Peyer's patch (tissue), 4 donors: Measurements from ENCODE around the gene VAX1. TPM values are rescaled to one million over a fixed set of nuclear protein-coding genes. Genes with fewer than 3 reads are reported as not detected.
A peak's percentile ranks its signal among the peaks of the same experiment; 100 is the strongest.

Experiments used
- DNase-seq, 3 donors: peaks; one replicate each; pipeline ENCODE4 v3.0.0-alpha.2; 2017 to 2019
- H3K27ac ChIP-seq, 4 donors: fragments of 200-600 bp; sonication (generic); one replicate each; pipeline ENCODE4 v1.5.1; 2016 to 2019
- H3K27me3 ChIP-seq, 2 donors: fragments of 200-600 bp; sonication (generic); one replicate each; pipeline ENCODE4 v1.5.1; 2019
- H3K36me3 ChIP-seq, 3 donors: fragments of 200-600 bp; sonication (generic); one replicate each; pipeline ENCODE4 v1.5.1; 2016 to 2019
- H3K4me1 ChIP-seq, 4 donors: fragments of 200-600 bp; sonication (generic); one replicate each; pipeline ENCODE4 v1.5.1; 2016 to 2019
- H3K4me3 ChIP-seq, 4 donors: fragments of 200-600 bp; sonication (generic); 1 replicate in 3 of 4; 2 replicates in 1 of 4; pipeline ENCODE4 v1.5.1; 2016 to 2019; ENCODE audit warnings: mild to moderate bottlenecking in 1 of 4
- H3K9me3 ChIP-seq, 4 donors: fragments of 200-600 bp; sonication (generic); one replicate each; pipeline ENCODE4 v1.5.1; 2016 to 2019; ENCODE audit warnings: mild to moderate bottlenecking in 1 of 4
- CTCF ChIP-seq, 6 experiments: fragments of 450-650 bp in 4 of 6; fragments of 200-600 bp in 2 of 6; sonication (generic) in 1 of 6; IDR thresholded peaks; one replicate each; pipeline ENCODE4 v1.5.1; 2017 to 2019; ENCODE audit warnings: antibody characterized with exemption in 6 of 6, mild to moderate bottlenecking in 3 of 6, moderate library complexity in 1 of 6
- POLR2A ChIP-seq, 2 donors: fragments of 450-650 bp; IDR thresholded peaks; one replicate each; pipeline ENCODE4 v1.5.1; 2017; ENCODE audit warnings: antibody characterized with exemption in 2 of 2, mild to moderate bottlenecking in 2 of 2, moderate library complexity in 2 of 2
- total RNA-seq, 4 donors: library from RNA; depleted of rRNA; stranded (reverse); fragments of >200 nt; gene quantifications; one replicate each; pipeline ENCODE4 v1.1.0, GENCODE V29; 2016

Gene VAX1
- total RNA-seq, 4 donors from 2014 or later, result not detected

- peaks cover 0 to 63% of the 10 kb centered on the region in 2 donors for H3K27me3 ChIP-seq
These were observed 1.8 kb upstream of the VAX1 start for GRCh38 chr10:117139581-117140524.

GRCh38 chr10:117138838-117139580, 939 bp upstream of the VAX1 start:
- no peak for DNase-seq
- TF ChIP-seq POLR2A (IDR thresholded peaks at IDR 0.05), result no peak
- TF ChIP-seq CTCF (IDR thresholded peaks at IDR 0.05), result no peak
- Histone ChIP-seq H3K4me3 (no peak overlapping the region), H3K36me3 (no peaks in the 10 kb centered on the region), H3K27me3 (peaks cover 0 to 67% of the 10 kb centered on the region in 2 donors), H3K9me3 (peaks cover 0 to 7% (median 0%) of the 10 kb centered on the region in 4 donors), H3K27ac (no peak overlapping the region), H3K4me1 (peaks cover 0 to 23% (median 0%) of the 10 kb centered on the region in 4 donors)

More at GRCh38 chr10:117139581-117140524, 1.8 kb upstream of the VAX1 start:
- peaks cover 0 to 16% (median 0%) of the 10 kb centered on the region in 4 donors for H3K4me1 ChIP-seq
- TF ChIP-seq POLR2A (IDR thresholded peaks at IDR 0.05), result no peak
- TF ChIP-seq CTCF (IDR thresholded peaks at IDR 0.05), result no peak
- no peak overlapping the region for H3K27ac ChIP-seq
- H3K9me3 ChIP-seq, result peaks cover 0 to 7% (median 3%) of the 10 kb centered on the region in 4 donors
- no peak overlapping the region for H3K4me3 ChIP-seq
- DNase-seq, result no peak
- H3K36me3 ChIP-seq, result no peaks in the 10 kb centered on the region

- Histone ChIP-seq H3K4me1 (peaks cover 0 to 23% (median 0%) of the 10 kb centered on the region in 4 donors), H3K36me3 (no peaks in the 10 kb centered on the region), H3K27me3 (peaks cover 0 to 78% of the 10 kb centered on the region in 2 donors), H3K4me3 (peak overlapping the region in 2 of 4 donors; percentile 40 to 41), H3K27ac (no peak overlapping the region), H3K9me3 (peaks cover 0 to 7% (median 0%) of the 10 kb centered on the region in 4 donors)
- no peak for DNase-seq
- TF ChIP-seq CTCF (IDR thresholded peaks at IDR 0.05) (no peak), POLR2A (IDR thresholded peaks at IDR 0.05) (no peak)
These were observed 799 bp downstream of the VAX1 start for GRCh38 chr10:117137031-117137910.

- Histone ChIP-seq H3K27me3 (peaks cover 0 to 80% of the 10 kb centered on the region in 2 donors), H3K4me3 (peak overlapping the region in 2 of 4 donors; percentile 40 to 41), H3K27ac (no peak overlapping the region), H3K36me3 (no peaks in the 10 kb centered on the region), H3K9me3 (peaks cover 0 to 7% (median 0%) of the 10 kb centered on the region in 4 donors), H3K4me1 (peaks cover 0 to 29% (median 0%) of the 10 kb centered on the region in 4 donors)
- no peak for TF ChIP-seq POLR2A (IDR thresholded peaks at IDR 0.05)
- no peak for DNase-seq
These were observed 1.6 kb downstream of the VAX1 start for GRCh38 chr10:117136391-117136975.

- Histone ChIP-seq H3K4me3 (no peak overlapping the region), H3K36me3 (no peaks in the 10 kb centered on the region), H3K9me3 (peaks cover 0 to 4% (median 0%) of the 10 kb centered on the region in 4 donors), H3K4me1 (peaks cover 0 to 35% (median 0%) of the 10 kb centered on the region in 4 donors), H3K27me3 (peaks cover 0 to 80% of the 10 kb centered on the region in 2 donors), H3K27ac (no peak overlapping the region)
- no peak for TF ChIP-seq POLR2A (IDR thresholded peaks at IDR 0.05)
- TF ChIP-seq CTCF (IDR thresholded peaks at IDR 0.05), result no peak
- no peak for DNase-seq
These were observed 2.5 kb downstream of the VAX1 start for GRCh38 chr10:117135480-117136140.
